Endothelial cell of umbilical vein (primary cell): ENCODE results near the gene RRAGB. TPM values are rescaled to one million over a fixed set of nuclear protein-coding genes. Genes with fewer than 3 reads are reported as not detected.

Experiments
- Bru-seq: library from RNA; stranded (reverse); fragments of 400-500 nt; gene quantifications from one replicate; lab custom pipeline; 2021; lab: Mats Ljungman, UMichigan
- BruChase-seq, 2 experiments: library from RNA; stranded (reverse); fragments of 400-500 nt; gene quantifications; one replicate each; lab custom pipeline; 2021; lab: Mats Ljungman, UMichigan
- BruUV-seq: library from RNA; stranded (reverse); fragments of 400-500 nt; replicated peaks from 2 replicates; lab custom pipeline; 2021; lab: Mats Ljungman, UMichigan
- CTCF ChIA-PET: fragments of 300-600, 350-600 bp; sonication (Branson Sonifier 250); formaldehyde crosslinking; loops from one replicate; lab custom pipeline; 2021; ENCODE audit warnings: antibody characterized with exemption, inconsistent platforms; lab: Charles Lee
- POLR2A ChIA-PET: fragments of 300-600, 350-600 bp; sonication (Branson Sonifier 250); formaldehyde crosslinking; loops from one replicate; lab custom pipeline; 2021; ENCODE audit warnings: antibody characterized with exemption, inconsistent platforms; lab: Charles Lee
- DNase-seq: peaks from one replicate; pipeline ENCODE4 v3.0.0-alpha.2; 2011; ENCODE audit warnings: low read depth, low spot score
- FAIRE-seq: peaks from 2 replicates; lab custom pipeline; 2011; peaks lifted over from hg19 to GRCh38; lab: Jason Lieb, UNC
- H2AFZ ChIP-seq: 2 replicates; pipeline ENCODE4 v1.6.0; 2012; ENCODE audit warnings: low read depth, low read length, control low read depth, inconsistent platforms
- H3K27ac ChIP-seq: 2 replicates; pipeline ENCODE4 v1.5.1; 2011; ENCODE audit warnings: low read depth, mild to moderate bottlenecking, control low read depth, low read length, moderate library complexity; ENCODE audit not compliant: insufficient read depth
- H3K27me3 ChIP-seq, 2 experiments: 2 replicates each; pipeline versions ENCODE4 v1.6.0 to v1.6.1; 2011; ENCODE audit warnings: low read length in 2 of 2, mixed read lengths in 1 of 2; ENCODE audit not compliant: control insufficient read depth in 2 of 2, insufficient read depth in 2 of 2
- H3K36me3 ChIP-seq, 2 experiments: 2 replicates in 1 of 2; 3 replicates in 1 of 2; pipeline ENCODE4 v1.5.1; 2011; ENCODE audit warnings: low read length in 2 of 2, mild to moderate bottlenecking in 1 of 2, moderate library complexity in 1 of 2; ENCODE audit not compliant: control insufficient read depth in 2 of 2, insufficient read depth in 2 of 2; ENCODE audit errors: extremely low read depth in 1 of 2
- H3K4me1 ChIP-seq: 3 replicates; pipeline ENCODE4 v1.5.1; 2011; ENCODE audit warnings: mild to moderate bottlenecking, low read length; ENCODE audit not compliant: control insufficient read depth, insufficient read depth; ENCODE audit errors: extremely low read depth
- H3K4me2 ChIP-seq: 2 replicates; pipeline ENCODE4 v1.6.1; 2011; ENCODE audit warnings: low read length, control low read depth, mixed read lengths; ENCODE audit not compliant: insufficient read depth
- H3K4me3 ChIP-seq, 3 experiments: fragments of 200-600 bp in 1 of 3; sonication (generic), shearing (Covaris generic) in 1 of 3; replicated peaks in 1 of 3; 2 replicates each; pipeline ENCODE4 v1.5.1; 2011 to 2016; ENCODE audit warnings: control low read depth in 3 of 3, low read length in 3 of 3, mild to moderate bottlenecking in 2 of 3, inconsistent platforms in 1 of 3, low read depth in 1 of 3, moderate library complexity in 1 of 3; ENCODE audit not compliant: insufficient read depth in 1 of 3
- H3K79me2 ChIP-seq: 2 replicates; pipeline ENCODE4 v1.6.0; 2012; ENCODE audit warnings: low read length, inconsistent platforms; ENCODE audit not compliant: control insufficient read depth, insufficient read depth
- H3K9ac ChIP-seq: replicated peaks from 2 replicates; pipeline ENCODE3; 2011; ENCODE audit warnings: low read length, control low read depth; ENCODE audit not compliant: insufficient read depth; ENCODE audit errors: extremely low read depth
- H3K9me1 ChIP-seq: replicated peaks from 3 replicates; pipeline ENCODE4 v1.6.0; 2011; ENCODE audit warnings: mild to moderate bottlenecking, low read length; ENCODE audit not compliant: control insufficient read depth, insufficient read depth; ENCODE audit errors: extremely low read depth
- H3K9me3 ChIP-seq: replicated peaks from 2 replicates; pipeline ENCODE4 v1.5.1; 2012; ENCODE audit warnings: low read length, inconsistent platforms; ENCODE audit not compliant: control insufficient read depth, insufficient read depth
- H4K20me1 ChIP-seq: replicated peaks from 2 replicates; pipeline ENCODE3; 2011; ENCODE audit warnings: mild to moderate bottlenecking, low read length; ENCODE audit not compliant: control insufficient read depth, insufficient read depth; ENCODE audit errors: extremely low read depth
- EZH2 ChIP-seq: IDR thresholded peaks from 2 replicates; pipeline ENCODE4 v1.6.1; 2012; ENCODE audit warnings: borderline replicate concordance, low read depth, mild to moderate bottlenecking, moderate library complexity, low read length, inconsistent platforms; ENCODE audit not compliant: severe bottlenecking
- GATA2 ChIP-seq: IDR thresholded peaks from 2 replicates; pipeline ENCODE4 v1.7.0; 2011; ENCODE audit warnings: low read depth, mild to moderate bottlenecking, moderate library complexity, mixed read lengths, low read length; ENCODE audit not compliant: insufficient read length, insufficient read depth
- POLR2A ChIP-seq: IDR thresholded peaks from 2 replicates; pipeline ENCODE4 v1.6.1; 2012; ENCODE audit warnings: low read depth, mild to moderate bottlenecking, control low read depth, low read length
- POLR2AphosphoS5 ChIP-seq: IDR thresholded peaks from 2 replicates; pipeline ENCODE4 v1.6.1; 2012; ENCODE audit warnings: low read depth, mild to moderate bottlenecking, control low read depth, low read length, moderate library complexity; ENCODE audit not compliant: insufficient read depth
- dilution Hi-C: fragments of 300-500 bp; cut with MboI; formaldehyde crosslinking; loops from one replicate; pipeline ENCODE4 v1.15.0; 2019; ENCODE audit warnings: low sequenced_read_pairs; ENCODE audit not compliant: extremely low pct_ligation_motif_present
- intact Hi-C: fragments of 100-400 bp; cut with micrococcal nuclease; formaldehyde crosslinking; loops from one replicate; pipeline ENCODE4 v1.10.0; 2022
- long read RNA-seq: library from polyadenylated mRNA; stranded (forward); transcript quantifications from one replicate; pipeline ENCODE4 v2.0.0, GENCODE V29; 2021
- polyA minus RNA-seq, 3 experiments: library from RNA; depleted of rRNA, polyadenylated mRNA; stranded (reverse); fragments of >200 nt; gene quantifications; 1 replicate in 1 of 3; 2 replicates in 2 of 3; pipeline ENCODE4 v1.2.3, GENCODE V29; 2011
- polyA plus RNA-seq, 4 experiments: library from polyadenylated mRNA; depleted of rRNA in 3 of 4; stranded (reverse) in 3 of 4; unstranded in 1 of 4; fragments of >200 nt; gene quantifications; 2 replicates each; pipeline versions ENCODE4 v1.2.1 to v1.2.3, GENCODE V29; 2011 to 2012; ENCODE audit warnings: missing spikeins in 1 of 4
- total RNA-seq: library from RNA; stranded (reverse); gene quantifications from 2 replicates; pipeline ENCODE4 v1.2.3, GENCODE V29; 2021
- TF ChIP-seq, protein P1 (sequence below): IDR thresholded peaks from 2 replicates; pipeline ENCODE4 v1.6.1; 2011; ENCODE audit not compliant: insufficient read depth, insufficient read length
- TF ChIP-seq, protein P2 (sequence below), 2 donors: IDR thresholded peaks; 1 replicate in 1 of 2; 2 replicates in 1 of 2; pipeline ENCODE4 v1.5.1; 2011; ENCODE audit warnings: low read length in 2 of 2, mild to moderate bottlenecking in 2 of 2, moderate library complexity in 2 of 2, control low read depth in 1 of 2, inconsistent platforms in 1 of 2, low read depth in 1 of 2; ENCODE audit not compliant: insufficient read depth in 1 of 2; ENCODE audit errors: extremely low read depth in 1 of 2

RRAGB gene, protein sequence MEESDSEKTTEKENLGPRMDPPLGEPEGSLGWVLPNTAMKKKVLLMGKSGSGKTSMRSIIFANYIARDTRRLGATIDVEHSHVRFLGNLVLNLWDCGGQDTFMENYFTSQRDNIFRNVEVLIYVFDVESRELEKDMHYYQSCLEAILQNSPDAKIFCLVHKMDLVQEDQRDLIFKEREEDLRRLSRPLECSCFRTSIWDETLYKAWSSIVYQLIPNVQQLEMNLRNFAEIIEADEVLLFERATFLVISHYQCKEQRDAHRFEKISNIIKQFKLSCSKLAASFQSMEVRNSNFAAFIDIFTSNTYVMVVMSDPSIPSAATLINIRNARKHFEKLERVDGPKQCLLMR
- 12.3 and 14.3 TPM in 2 replicates for total RNA-seq
- polyA plus RNA-seq = 18.0 and 19.7 TPM in 2 replicates
- 12.3 and 16.2 TPM in 2 replicates for polyA plus RNA-seq (2011; cell fraction: cytosol; rRNA removed)
- polyA plus RNA-seq (2011; cell fraction: nucleus; rRNA removed) = 96.3 and 130 TPM in 2 replicates
- 20.2 and 22.6 TPM in 2 replicates for polyA plus RNA-seq (2012)
- polyA minus RNA-seq = 48.2 and 49.1 TPM in 2 replicates
- polyA minus RNA-seq (2011; cell fraction: cytosol; rRNA and poly(A)+ RNA removed) = 12.5 TPM
- 38.6 and 51.6 TPM in 2 replicates for polyA minus RNA-seq (2011; cell fraction: nucleus; rRNA and poly(A)+ RNA removed)
- Bru-seq, nascent RNA = percentile 76 among the genes with signal in this experiment
- percentile 77 among the genes with signal in this experiment for BruChase-seq, experiment 1, labeled RNA remaining after a 6-hour chase
- percentile 84 among the genes with signal in this experiment for BruChase-seq, experiment 2, labeled RNA remaining after a 2-hour chase
- long read RNA-seq, transcript RRAGB-202 (10 exons, 2,061 nt) = major isoform, 14 of 24 reads
- long read RNA-seq, partial matches to known transcripts = 3 of 24 reads
- long read RNA-seq, other reads (novel, unspliced or antisense) = 7 of 24 reads

DNA sequence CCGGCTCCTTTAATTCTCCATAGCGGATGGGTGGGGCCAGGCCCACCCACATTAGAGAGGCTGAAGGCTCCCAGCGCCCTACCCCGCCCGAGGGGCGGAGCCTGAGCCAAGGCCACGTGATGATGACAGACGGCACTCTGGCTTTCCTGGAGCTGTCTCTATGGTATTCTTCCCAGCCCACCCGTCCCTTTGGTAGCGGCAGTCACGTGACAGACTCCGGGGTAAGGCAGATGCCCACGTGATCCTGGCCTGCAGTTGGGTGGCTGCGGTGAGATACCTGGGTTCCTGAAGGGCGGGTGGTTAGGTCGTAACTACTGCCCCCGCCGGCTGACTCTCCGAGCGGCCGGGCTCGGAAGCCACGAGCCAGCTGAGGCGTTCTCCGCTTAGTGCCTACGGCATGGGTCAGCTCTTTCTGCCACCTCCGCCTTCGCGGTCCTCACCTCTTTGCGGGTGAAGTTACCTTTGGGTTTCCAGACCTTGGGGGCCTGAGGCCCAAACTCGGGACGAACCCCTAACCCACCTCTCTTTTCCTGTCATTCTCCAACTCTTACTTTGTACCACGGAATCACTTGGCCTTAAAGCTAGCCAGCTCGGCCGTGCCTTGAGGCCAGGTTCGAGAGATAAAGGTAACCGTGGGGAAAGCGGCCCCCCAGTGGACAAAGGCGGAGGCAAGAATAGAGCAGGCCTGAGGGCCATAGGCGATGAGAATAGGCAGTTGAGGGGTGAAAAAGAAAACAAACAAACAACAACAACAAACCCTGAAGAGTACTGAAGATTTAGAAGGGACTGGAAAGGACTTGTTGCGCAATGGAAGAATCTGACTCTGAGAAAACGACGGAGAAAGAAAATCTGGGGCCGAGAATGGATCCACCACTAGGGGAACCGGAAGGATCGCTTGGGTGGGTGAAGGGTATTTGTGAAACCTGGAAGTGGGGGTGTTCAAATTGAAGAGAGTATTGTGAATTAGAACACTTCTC, at the start of gene RRAGB:
Gene RRAGB, plus strand, starts transcription at position 229 of the 977 bp plus-strand sequence. Its CDS starts 579 bp downstream, at position 808.
- BruUV-seq = TSS peak; percentile 83
- peak; percentile 86 for FAIRE-seq
- dilution Hi-C loops = no loop called here

More for the DNA sequence above, at the start of gene RRAGB:
- TF ChIP-seq, protein P1, sequence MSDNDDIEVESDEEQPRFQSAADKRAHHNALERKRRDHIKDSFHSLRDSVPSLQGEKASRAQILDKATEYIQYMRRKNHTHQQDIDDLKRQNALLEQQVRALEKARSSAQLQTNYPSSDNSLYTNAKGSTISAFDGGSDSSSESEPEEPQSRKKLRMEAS = peak; percentile 89
- TF ChIP-seq GATA2 (no peak), POLR2AphosphoS5 (peak; percentile 46), EZH2 (no peak), POLR2A (peak; percentile 30)
- TF ChIP-seq, protein P2, sequence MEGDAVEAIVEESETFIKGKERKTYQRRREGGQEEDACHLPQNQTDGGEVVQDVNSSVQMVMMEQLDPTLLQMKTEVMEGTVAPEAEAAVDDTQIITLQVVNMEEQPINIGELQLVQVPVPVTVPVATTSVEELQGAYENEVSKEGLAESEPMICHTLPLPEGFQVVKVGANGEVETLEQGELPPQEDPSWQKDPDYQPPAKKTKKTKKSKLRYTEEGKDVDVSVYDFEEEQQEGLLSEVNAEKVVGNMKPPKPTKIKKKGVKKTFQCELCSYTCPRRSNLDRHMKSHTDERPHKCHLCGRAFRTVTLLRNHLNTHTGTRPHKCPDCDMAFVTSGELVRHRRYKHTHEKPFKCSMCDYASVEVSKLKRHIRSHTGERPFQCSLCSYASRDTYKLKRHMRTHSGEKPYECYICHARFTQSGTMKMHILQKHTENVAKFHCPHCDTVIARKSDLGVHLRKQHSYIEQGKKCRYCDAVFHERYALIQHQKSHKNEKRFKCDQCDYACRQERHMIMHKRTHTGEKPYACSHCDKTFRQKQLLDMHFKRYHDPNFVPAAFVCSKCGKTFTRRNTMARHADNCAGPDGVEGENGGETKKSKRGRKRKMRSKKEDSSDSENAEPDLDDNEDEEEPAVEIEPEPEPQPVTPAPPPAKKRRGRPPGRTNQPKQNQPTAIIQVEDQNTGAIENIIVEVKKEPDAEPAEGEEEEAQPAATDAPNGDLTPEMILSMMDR (IDR thresholded peaks at IDR 0.05; ENCODE audit: extremely low read depth in 1 of 2, insufficient read depth in 1 of 2, low read depth in 1 of 2, low read length in 2 of 2) = peak; percentile 53 to 58
- no peaks in the 10 kb centered on the region for H3K36me3 ChIP-seq
- H4K20me1 ChIP-seq = no peaks in the 10 kb centered on the region
- peaks cover 28% of the 10 kb centered on the region for H3K4me1 ChIP-seq
- H3K9ac ChIP-seq = peak within 1 kb of the TSS; percentile 88
- POLR2A ChIA-PET = interaction anchor here (0.9 to 1.5 kb wide), 2 partner anchors 229 to 266 kb away, joined by 3 to 7 read pairs; partner anchors contain the start of genes MAGEH1 and USP51
- H3K27ac ChIP-seq = peak within 1 kb of the TSS; percentile 95
- peak within 1 kb of the TSS; percentile 88 for H3K4me2 ChIP-seq
- peak within 1 kb of the TSS; percentile 82 to 89 (median 89) for H3K4me3 ChIP-seq
- H3K9me1 ChIP-seq = no peaks in the 10 kb centered on the region
- intact Hi-C loops = loop anchor here (1.0 to 10.0 kb wide), 8 partner anchors 41 to 913 kb away; partner anchors contain the start of genes FOXR2, KLF8 and MAGED2
- H3K27me3 ChIP-seq = no peaks in the 10 kb centered on the region
- H3K79me2 ChIP-seq = no peaks in the 10 kb centered on the region
- no peaks in the 10 kb centered on the region for H3K9me3 ChIP-seq
- peak within 1 kb of the TSS; percentile 96 for H2AFZ ChIP-seq
- DNase-seq = peak; percentile 93
- CTCF ChIA-PET = interaction anchor here (0.6 to 1.7 kb wide), 11 partner anchors 15 to 583 kb away, joined by 3 to 32 read pairs (median 5); partner anchors contain the start of gene MAGEH1
